Femur (tissue), 1 donor: ENCODE results near the gene PTPRN2.
"Not testable (repeated sequence)": the region's sequence is repeated elsewhere in the genome, so short reads cannot be mapped to it uniquely, and the experiment has no call there.

Source experiments
- DNase-seq: peaks from one replicate; pipeline ENCODE4 v3.0.0-alpha.2; 2017

The PTPRN2 gene

GRCh38 chr7:157847756-157848487 lies 739.7 kb downstream of the PTPRN2 start:
- not testable (repeated sequence) for DNase-seq

GRCh38 chr7:157846746-157847145 lies 740.9 kb downstream of the PTPRN2 start:
- not testable (repeated sequence) for DNase-seq

- DNase-seq: no peak
These were observed 741.4 kb downstream of the PTPRN2 start for GRCh38 chr7:157846271-157846670.

GRCh38 chr7:157845203-157845835 lies 742.3 kb downstream of the PTPRN2 start:
- DNase-seq: no peak

- no peak for DNase-seq
These were observed 743.0 kb downstream of the PTPRN2 start for GRCh38 chr7:157844611-157845010.

GRCh38 chr7:157844141-157844540 lies 743.5 kb downstream of the PTPRN2 start:
- DNase-seq: no peak

GRCh38 chr7:157843336-157844140 lies 744.1 kb downstream of the PTPRN2 start:
- no peak for DNase-seq

- no peak for DNase-seq
These were observed 745.8 kb downstream of the PTPRN2 start for GRCh38 chr7:157841773-157842370.

- DNase-seq: no peak
These were observed 746.5 kb downstream of the PTPRN2 start for GRCh38 chr7:157840914-157841772.

- no peak for DNase-seq
These were observed 747.3 kb downstream of the PTPRN2 start for GRCh38 chr7:157840174-157840913.

GRCh38 chr7:157839672-157840167 lies 747.9 kb downstream of the PTPRN2 start:
- DNase-seq: no peak

- DNase-seq: no peak
These were observed 748.4 kb downstream of the PTPRN2 start for GRCh38 chr7:157839226-157839625.

GRCh38 chr7:157837561-157837960 lies 750.1 kb downstream of the PTPRN2 start:
- DNase-seq: no peak

- DNase-seq: no peak
These were observed 750.6 kb downstream of the PTPRN2 start for GRCh38 chr7:157837047-157837446.

- DNase-seq: no peak
These were observed 753.0 kb downstream of the PTPRN2 start for GRCh38 chr7:157834501-157835163.

- no peak for DNase-seq
These were observed 754.6 kb downstream of the PTPRN2 start for GRCh38 chr7:157832866-157833607.

GRCh38 chr7:157832421-157832820 lies 755.2 kb downstream of the PTPRN2 start:
- no peak for DNase-seq

GRCh38 chr7:157832006-157832405 lies 755.6 kb downstream of the PTPRN2 start:
- no peak for DNase-seq

- DNase-seq: no peak
These were observed 756.3 kb downstream of the PTPRN2 start for GRCh38 chr7:157831143-157831905.
